HG03520 (cell line): ENCODE results near the gene CD99.

Experiments used
- ATAC-seq: cut with Tn5 transposase; IDR thresholded peaks from one replicate; pipeline ENCODE4 v1.9.1; 2021; ENCODE audit warnings: mild to moderate bottlenecking, moderate library complexity; ENCODE audit not compliant: unreplicated experiment

The CD99 gene

GRCh38 chrX:2690856-2691542, at the start of gene CD99:
CD99 (plus strand) TSS chrX:2691295; CDS start chrX:2691361, 66 bp downstream.
- peak; percentile 85 for ATAC-seq

DNA sequence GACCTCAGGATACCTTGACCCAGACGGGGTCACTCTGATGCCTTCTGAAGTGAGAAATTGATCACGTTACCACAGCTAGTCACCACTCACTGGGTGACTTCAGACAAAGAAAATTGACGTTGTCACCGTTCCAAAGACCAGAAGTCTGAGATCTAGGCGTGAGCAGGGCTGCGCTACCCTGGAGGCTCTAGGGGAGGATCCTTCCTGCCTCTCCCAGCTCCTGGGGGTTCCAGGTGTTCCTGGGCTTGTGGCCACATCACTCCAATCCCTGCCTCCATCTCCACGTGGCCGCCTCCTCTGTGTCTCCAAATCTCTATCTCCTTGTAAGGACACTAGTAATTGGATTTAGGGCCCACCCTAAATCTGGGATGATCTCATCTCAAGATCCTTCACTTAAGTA, 48.9 kb upstream of the CD99 start:
- ATAC-seq: no peak

DNA sequence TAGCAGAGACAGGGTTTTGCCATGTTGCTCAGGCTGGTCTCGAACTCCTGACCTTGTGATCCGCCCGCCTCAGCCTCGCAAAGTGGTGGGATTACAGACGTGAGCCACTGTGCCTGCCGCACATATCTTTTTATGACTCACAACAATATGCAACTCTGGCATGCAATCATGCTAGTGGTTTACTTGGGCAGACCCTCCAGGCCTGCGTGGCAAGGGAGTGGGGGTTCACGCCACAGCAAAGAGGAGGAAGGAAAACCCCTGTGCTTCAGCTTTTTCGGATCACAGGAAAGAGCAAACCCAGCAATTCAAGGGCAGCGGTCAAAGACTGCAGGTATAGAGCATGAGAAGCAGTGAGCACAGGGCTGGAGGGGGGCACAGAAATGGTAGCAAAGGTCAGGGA, 48.3 kb upstream of the CD99 start:
- ATAC-seq: no peak

GRCh38 chrX:2643880-2644279, 47.2 kb upstream of the CD99 start:
- ATAC-seq: no peak

- ATAC-seq: no peak
Observed at GRCh38 chrX:2645563-2645962, 45.5 kb upstream of the CD99 start.

DNA sequence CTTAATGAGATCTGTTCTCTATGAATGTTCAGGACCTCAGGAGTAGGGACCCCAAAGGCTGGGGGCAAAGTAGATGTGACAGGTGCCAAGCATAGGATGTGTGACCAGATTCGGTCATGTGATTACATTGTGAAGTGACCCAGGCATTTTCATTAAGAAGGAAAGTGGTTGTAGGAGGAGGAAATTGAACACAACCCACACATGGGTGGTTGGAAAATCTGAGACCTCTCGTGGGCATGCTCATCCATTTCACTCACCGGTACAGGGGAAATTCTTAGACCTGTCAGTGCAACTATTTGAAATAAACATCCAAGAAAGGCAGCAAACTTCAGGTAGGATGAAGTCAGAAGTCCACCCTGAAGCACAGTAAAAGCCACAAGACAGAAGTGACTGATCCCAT, 43.5 kb upstream of the CD99 start:
- no peak for ATAC-seq

DNA sequence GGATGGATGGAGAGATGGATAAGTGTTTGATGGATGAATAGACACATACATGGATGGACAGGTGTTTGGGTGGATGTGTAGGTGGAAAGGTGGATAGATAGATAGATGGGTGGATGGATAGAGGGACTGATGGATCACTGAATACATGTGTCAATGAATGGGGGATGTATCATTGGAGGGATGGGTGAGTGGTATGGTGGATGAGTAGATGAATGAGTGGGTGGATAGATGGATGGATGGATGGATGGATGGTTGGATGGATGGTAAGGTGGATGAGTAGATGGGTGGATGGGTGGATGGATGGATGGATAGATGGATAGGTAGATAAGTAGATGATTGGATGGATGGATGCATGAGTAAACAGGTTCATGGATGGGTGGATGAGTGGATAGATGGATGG, 41.1 kb upstream of the CD99 start:
- ATAC-seq: no peak

- ATAC-seq: no peak
Observed at GRCh38 chrX:2650865-2651264, 40.2 kb upstream of the CD99 start.

DNA sequence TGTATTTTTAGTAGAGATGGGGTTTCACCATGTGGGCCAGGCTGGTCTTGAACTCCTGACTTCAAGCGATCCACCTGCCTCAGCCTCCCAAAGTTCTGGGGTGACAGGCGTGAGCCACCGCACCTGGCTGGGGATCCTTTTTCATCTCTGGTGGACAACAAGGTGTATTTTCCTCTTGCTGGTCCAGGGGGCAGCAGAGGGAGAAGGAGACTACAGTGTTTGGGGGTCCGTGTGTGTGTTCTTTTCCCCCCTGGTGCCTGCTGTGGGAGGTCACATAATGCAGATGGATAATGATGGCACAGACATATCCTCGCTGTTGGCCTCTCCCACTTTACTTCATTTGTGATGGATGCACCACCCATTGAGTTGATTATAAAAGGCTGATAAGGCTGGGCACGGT, 39.0 kb upstream of the CD99 start:
- ATAC-seq: no peak

DNA sequence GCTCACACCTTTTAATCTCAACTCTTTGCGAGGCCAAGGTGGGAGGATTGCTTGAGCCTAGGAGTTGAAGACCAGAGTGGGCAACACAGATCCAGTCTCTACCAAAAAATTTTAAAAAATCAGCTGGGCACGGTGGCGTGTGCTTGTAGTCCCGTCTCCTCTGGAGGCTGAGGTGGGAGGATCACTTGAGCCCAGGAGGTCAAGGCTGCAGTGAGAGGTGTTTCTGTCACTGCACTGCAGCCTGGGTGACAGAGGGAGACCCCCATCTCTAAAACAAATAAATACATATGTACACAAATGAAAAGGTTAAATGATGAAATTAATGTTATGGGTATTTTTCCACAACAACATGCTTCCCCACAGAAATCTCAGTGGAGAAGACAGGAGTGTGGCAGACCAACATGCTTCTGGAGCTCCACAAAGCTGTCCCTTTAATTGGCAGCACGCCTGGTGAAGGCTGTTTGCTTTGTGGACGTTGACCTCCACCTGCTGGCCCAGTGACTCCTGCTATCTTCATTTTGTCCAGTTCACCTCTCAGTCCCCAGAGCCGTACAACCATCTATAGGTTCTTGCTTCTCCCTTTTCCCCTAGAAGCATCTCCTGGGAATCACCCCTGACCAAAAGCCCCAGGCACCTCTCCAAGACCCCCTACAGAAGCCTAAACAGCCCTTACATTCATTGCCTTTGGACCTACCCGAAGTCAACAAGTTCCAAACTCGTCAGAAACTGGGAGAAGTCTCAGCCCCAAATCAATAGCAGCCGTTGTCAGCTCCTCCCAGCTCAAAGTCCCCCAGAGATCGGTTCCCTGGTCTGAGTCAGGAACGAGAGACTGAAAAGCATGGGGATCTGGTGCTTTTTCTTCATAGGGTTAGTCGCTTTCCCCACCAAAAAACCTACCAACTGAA, 36.4 kb upstream of the CD99 start:
- no peak for ATAC-seq

- no peak for ATAC-seq
Observed at GRCh38 chrX:2656257-2656836, 34.7 kb upstream of the CD99 start.

DNA sequence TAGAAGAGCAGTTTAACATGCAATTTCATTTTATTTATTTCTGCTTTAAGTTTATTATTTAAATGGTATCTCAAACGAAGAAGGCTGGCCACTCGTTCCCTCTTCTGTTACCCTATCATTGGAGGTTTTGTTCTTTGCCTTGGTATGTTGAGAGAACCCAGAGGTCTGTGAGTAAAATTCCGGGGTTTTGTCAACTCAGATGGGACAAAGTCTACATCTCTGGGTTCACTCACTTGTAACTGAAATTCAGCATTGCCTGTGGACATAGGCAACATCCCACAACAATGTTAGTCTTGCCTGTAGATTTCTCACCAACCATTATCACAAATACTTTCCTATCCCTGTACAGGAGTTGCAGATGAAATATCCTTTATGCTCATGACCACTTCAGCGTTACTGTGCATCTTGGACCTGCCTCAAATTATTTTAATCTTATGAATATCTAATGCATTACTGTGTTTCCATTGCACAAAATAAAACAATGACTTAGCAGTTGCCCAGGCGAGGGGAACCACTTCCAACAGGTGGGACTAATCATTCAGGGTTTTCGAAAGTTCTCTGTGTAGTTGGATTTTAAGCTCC, 33.5 kb upstream of the CD99 start:
- ATAC-seq: no peak

- no peak for ATAC-seq
Observed at GRCh38 chrX:2658585-2659292, 32.4 kb upstream of the CD99 start.

DNA sequence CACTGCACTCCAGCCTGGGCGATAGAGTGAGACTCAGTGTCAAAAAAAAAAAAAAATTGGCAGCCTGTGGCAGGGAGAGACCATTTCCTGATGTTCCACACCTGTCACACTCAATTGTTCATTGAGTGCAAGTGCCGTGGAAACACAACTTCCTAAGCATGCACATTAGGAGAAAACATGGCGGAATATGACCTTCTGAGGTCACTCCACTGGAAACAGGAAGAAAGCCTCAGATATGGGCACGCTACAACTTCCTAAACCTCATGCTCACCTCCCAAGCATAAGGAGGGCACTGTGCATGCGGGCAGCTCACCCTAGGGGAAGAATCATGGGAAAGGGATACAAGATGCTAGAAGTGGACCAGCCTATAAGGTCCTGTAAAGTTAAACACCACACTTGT, 28.5 kb upstream of the CD99 start:
- ATAC-seq: no peak

- no peak for ATAC-seq
Observed at GRCh38 chrX:2664502-2664901, 26.6 kb upstream of the CD99 start.

- ATAC-seq: no peak
Observed at GRCh38 chrX:2665387-2666304, 25.4 kb upstream of the CD99 start.

- no peak for ATAC-seq
Observed at GRCh38 chrX:2666491-2666890, 24.6 kb upstream of the CD99 start.

DNA sequence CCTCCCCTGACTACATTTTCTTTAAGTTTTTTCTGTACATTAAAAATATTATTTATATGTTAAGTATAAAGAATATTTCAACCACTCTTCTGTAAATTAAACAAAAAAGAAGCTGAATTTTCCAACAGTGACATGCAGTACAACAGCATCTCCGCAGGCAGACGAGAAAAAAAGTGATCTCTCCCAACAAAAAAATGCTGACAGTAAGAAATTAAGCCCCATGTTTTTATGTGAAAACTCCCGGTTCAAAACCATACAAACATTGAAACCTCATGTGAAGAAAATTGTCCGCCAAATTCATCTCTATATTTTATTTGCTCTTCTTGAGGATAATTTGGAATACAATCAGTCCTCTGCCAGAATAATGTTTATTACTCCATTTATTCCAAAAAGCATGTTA, 20.1 kb upstream of the CD99 start:
- ATAC-seq: no peak

GRCh38 chrX:2672084-2672483, 19.0 kb upstream of the CD99 start:
- ATAC-seq: no peak

DNA sequence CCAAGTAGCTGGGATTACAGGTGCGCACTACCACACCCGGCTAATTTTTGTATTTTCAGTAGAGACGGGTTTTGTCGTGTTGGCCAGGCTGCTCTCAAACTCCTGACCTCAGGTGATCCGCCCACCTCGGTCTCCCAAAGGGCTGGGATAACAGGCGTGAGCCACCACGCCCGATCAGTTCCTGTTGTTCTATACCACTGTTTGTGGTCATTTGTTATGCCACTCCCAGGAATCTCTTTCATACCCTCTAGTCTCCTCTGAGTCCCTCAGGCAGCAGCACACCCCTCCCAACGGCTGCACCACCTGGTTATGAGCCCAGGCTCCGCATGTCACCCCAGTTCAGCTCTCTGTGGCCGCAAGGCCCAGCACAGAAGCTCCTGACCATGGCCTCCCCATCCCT, 17.5 kb upstream of the CD99 start:
- no peak for ATAC-seq
